SK-N-SH treated with all-trans-retinoic acid at 6 μM for 48 hours (cell line): ENCODE data around the gene BMP8A.

Experiments
- ATAC-seq: fragments of 200-7000 bp; cut with Tn5 transposase; 3 replicates; pipeline ENCODE4 v1.9.1; 2020; ENCODE audit warnings: mild to moderate bottlenecking, moderate library complexity
- ARNTL ChIP-seq: fragments of 450-650 bp; formaldehyde crosslinking; IDR thresholded peaks from 2 replicates; pipeline ENCODE4 v1.5.0; 2020; ENCODE audit warnings: low read depth, mild to moderate bottlenecking, moderate library complexity, borderline replicate concordance
- BACH2 ChIP-seq: fragments of 250-450 bp; sonication (Bioruptor Pico); IDR thresholded peaks from 2 replicates; pipeline ENCODE4 v1.9.0; 2021; ENCODE audit warnings: mild to moderate bottlenecking, borderline replicate concordance
- CREB5 ChIP-seq: fragments of 250-450 bp; sonication (Bioruptor Pico); IDR thresholded peaks from 2 replicates; pipeline ENCODE4 v1.5.1; 2020; ENCODE audit warnings: low read depth, mild to moderate bottlenecking, moderate library complexity
- CSRNP3 ChIP-seq: fragments of 250-450 bp; sonication (Bioruptor Pico); IDR thresholded peaks from 2 replicates; pipeline ENCODE4 v1.5.1; 2021; ENCODE audit warnings: mild to moderate bottlenecking, moderate library complexity
- ESRRG ChIP-seq: fragments of 250-450 bp; sonication (Bioruptor Pico); IDR thresholded peaks from 2 replicates; pipeline ENCODE4 v1.6.1; 2021; ENCODE audit warnings: mild to moderate bottlenecking
- GLIS3 ChIP-seq: fragments of 250-450 bp; sonication (Bioruptor Pico); IDR thresholded peaks from 2 replicates; pipeline ENCODE4 v1.5.0; 2020; ENCODE audit warnings: mild to moderate bottlenecking, moderate library complexity
- ISL1 ChIP-seq: fragments of 250-450 bp; sonication (Bioruptor Pico); IDR thresholded peaks from 2 replicates; pipeline ENCODE4 v2.1.2; 2022; ENCODE audit warnings: mild to moderate bottlenecking, moderate library complexity
- OSR1 ChIP-seq: fragments of 250-450 bp; sonication (Bioruptor Pico); IDR thresholded peaks from 2 replicates; pipeline ENCODE4 v1.8.0; 2022; ENCODE audit warnings: moderate library complexity, mild to moderate bottlenecking, inconsistent platforms
- PATZ1 ChIP-seq: fragments of 250-450 bp; sonication (Bioruptor Pico); IDR thresholded peaks from 2 replicates; pipeline ENCODE4 v1.8.0; 2020; ENCODE audit warnings: mild to moderate bottlenecking, moderate library complexity, borderline replicate concordance
- POU6F1 ChIP-seq: fragments of 250-450 bp; sonication (Bioruptor Pico); IDR thresholded peaks from 2 replicates; pipeline ENCODE4 v1.8.0; 2021; ENCODE audit warnings: low read depth, mild to moderate bottlenecking, moderate library complexity, borderline replicate concordance
- PPARA ChIP-seq: fragments of 250-450 bp; sonication (Bioruptor Pico); IDR thresholded peaks from 2 replicates; pipeline ENCODE4 v1.5.0; 2020; ENCODE audit warnings: mild to moderate bottlenecking, borderline replicate concordance
- RARB ChIP-seq: fragments of 250-450 bp; sonication (Bioruptor Pico); IDR thresholded peaks from 2 replicates; pipeline ENCODE4 v1.8.0; 2021; ENCODE audit warnings: mild to moderate bottlenecking, moderate library complexity
- SNAI2 ChIP-seq: fragments of 250-450 bp; sonication (Bioruptor Pico); IDR thresholded peaks from 2 replicates; pipeline ENCODE4 v1.5.0; 2020; ENCODE audit warnings: mild to moderate bottlenecking, moderate library complexity
- TCF4 ChIP-seq: fragments of 250-450 bp; sonication (Bioruptor Pico); IDR thresholded peaks from 2 replicates; pipeline ENCODE4 v1.8.0; 2021; ENCODE audit warnings: mild to moderate bottlenecking, moderate library complexity, borderline replicate concordance
- TOX ChIP-seq: fragments of 250-450 bp; sonication (Bioruptor Pico); IDR thresholded peaks from 2 replicates; pipeline ENCODE4 v1.8.0; 2021; ENCODE audit warnings: mild to moderate bottlenecking, moderate library complexity, borderline replicate concordance
- TSHZ2 ChIP-seq: fragments of 250-450 bp; sonication (Bioruptor Pico); IDR thresholded peaks from 2 replicates; pipeline ENCODE4 v1.5.0; 2020; ENCODE audit warnings: mild to moderate bottlenecking, moderate library complexity
- ZC3H10 ChIP-seq: fragments of 250-450 bp; sonication (Bioruptor Pico); IDR thresholded peaks from 2 replicates; pipeline ENCODE4 v1.5.1; 2021; ENCODE audit warnings: mild to moderate bottlenecking, moderate library complexity
- ZFP3 ChIP-seq: fragments of 250-450 bp; sonication (Bioruptor Pico); IDR thresholded peaks from 2 replicates; pipeline ENCODE4 v1.5.0; 2020; ENCODE audit warnings: mild to moderate bottlenecking, moderate library complexity
- ZFP30 ChIP-seq: fragments of 450-650 bp; formaldehyde crosslinking; IDR thresholded peaks from 2 replicates; pipeline ENCODE4 v1.5.0; 2022; ENCODE audit warnings: mild to moderate bottlenecking, moderate library complexity
- ZNF565 ChIP-seq: fragments of 450-650 bp; formaldehyde crosslinking; conservative IDR thresholded peaks from 2 replicates; pipeline ENCODE4 v1.5.0; 2020; ENCODE audit warnings: low read depth, mild to moderate bottlenecking, moderate library complexity
- ZNF70 ChIP-seq: fragments of 450-650 bp; formaldehyde crosslinking; IDR thresholded peaks from 2 replicates; pipeline ENCODE4 v1.5.0; 2020; ENCODE audit warnings: mild to moderate bottlenecking, moderate library complexity
- ZNF8 ChIP-seq: fragments of 450-650 bp; formaldehyde crosslinking; IDR thresholded peaks from 2 replicates; pipeline ENCODE4 v1.5.0; 2020; ENCODE audit warnings: mild to moderate bottlenecking, moderate library complexity

BMP8A gene

GRCh38 chr1:39499668-39500067, 8.2 kb downstream of the BMP8A start:
- TF ChIP-seq PPARA, result no peak
- no peak for TF ChIP-seq TCF4 (CRISPR knock-in tag)
- TF ChIP-seq ZFP3, result no peak
- TF ChIP-seq ZC3H10 (CRISPR knock-in tag), result no peak
- TF ChIP-seq CSRNP3, result no peak
- no peak for TF ChIP-seq ZNF70 (CRISPR knock-in tag)
- no peak for TF ChIP-seq ZFP30 (CRISPR knock-in tag)
- no peak for TF ChIP-seq ISL1
- no peak for TF ChIP-seq OSR1
- TF ChIP-seq BACH2 (CRISPR knock-in tag), result no peak
- no peak for TF ChIP-seq ZNF8 (CRISPR knock-in tag)
- TF ChIP-seq TOX, result no peak
- no peak for TF ChIP-seq POU6F1 (CRISPR knock-in tag)
- TF ChIP-seq GLIS3, result no peak
- TF ChIP-seq RARB (CRISPR knock-in tag), result no peak
- TF ChIP-seq TSHZ2 (CRISPR knock-in tag), result no peak
- no peak for ATAC-seq

- ATAC-seq, result no peak
- TF ChIP-seq CSRNP3 (no peak), TCF4 (CRISPR knock-in tag) (no peak), CREB5 (CRISPR knock-in tag) (no peak), ZFP3 (no peak), PATZ1 (no peak), BACH2 (CRISPR knock-in tag) (no peak), OSR1 (no peak), ISL1 (no peak), ZNF565 (CRISPR knock-in tag) (no peak), ARNTL (CRISPR knock-in tag) (no peak), SNAI2 (no peak), RARB (CRISPR knock-in tag) (no peak), ZNF8 (CRISPR knock-in tag) (no peak), PPARA (no peak), ZFP30 (CRISPR knock-in tag) (no peak), POU6F1 (CRISPR knock-in tag) (no peak), GLIS3 (no peak), ESRRG (CRISPR knock-in tag) (no peak), ZNF70 (CRISPR knock-in tag) (no peak), TOX (no peak)
Observed at GRCh38 chr1:39500862-39501389, 9.5 kb downstream of the BMP8A start.
